Prostate gland (tissue), 2 donors: ENCODE data around the gene GABRE. TPM values are rescaled to one million over a fixed set of nuclear protein-coding genes. Genes with fewer than 3 reads are reported as not detected.

Source experiments
- DNase-seq: peaks from one replicate; pipeline ENCODE4 v3.0.0-alpha.2; 2019; ENCODE audit warnings: low spot score
- H3K27ac ChIP-seq, 2 donors: fragments of 200-600 bp; sonication (generic); 2 replicates each; pipeline ENCODE4 v1.5.1; 2017 to 2019
- H3K27me3 ChIP-seq: fragments of 200-600 bp; sonication (generic); replicated peaks from 2 replicates; pipeline ENCODE4 v1.5.1; 2019; ENCODE audit not compliant: insufficient read depth
- H3K36me3 ChIP-seq, 2 donors: fragments of 200-600 bp; sonication (generic); 1 replicate in 1 of 2; 2 replicates in 1 of 2; pipeline versions ENCODE4 v1.5.1 to v1.8.1; 2017 to 2019
- H3K4me1 ChIP-seq: fragments of 200-600 bp; sonication (generic); replicated peaks from 2 replicates; pipeline ENCODE4 v1.5.1; 2019
- H3K4me3 ChIP-seq, 2 donors: fragments of 200-600 bp; sonication (generic); 2 replicates each; pipeline ENCODE4 v1.5.1; 2017 to 2019
- H3K9me3 ChIP-seq: fragments of 200-600 bp; sonication (generic); 2 replicates; pipeline ENCODE4 v1.5.1; 2017
- CTCF ChIP-seq, 4 experiments: fragments of 200-600 bp in 2 of 4; fragments of 450-650 bp in 2 of 4; sonication (generic) in 2 of 4; IDR thresholded peaks; 1 replicate in 3 of 4; 2 replicates in 1 of 4; pipeline ENCODE4 v1.5.1; 2016 to 2019; ENCODE audit warnings: antibody characterized with exemption in 4 of 4, mild to moderate bottlenecking in 2 of 4, moderate library complexity in 2 of 4
- POLR2A ChIP-seq: fragments of 450-650 bp; IDR thresholded peaks from one replicate; pipeline ENCODE4 v1.6.1; 2016; ENCODE audit warnings: antibody characterized with exemption, mild to moderate bottlenecking
- POLR2AphosphoS5 ChIP-seq: sonication (generic); formaldehyde crosslinking; IDR thresholded peaks from one replicate; pipeline ENCODE4 v1.6.1; 2017; ENCODE audit warnings: antibody characterized with exemption
- WGBS: methylation state at CpG from one replicate; pipeline ENCODE4 v1.1.5; 2018; 5-methylcytosine and 5-hydroxymethylcytosine counted together
- intact Hi-C: fragments of 100-400 bp; cut with DNase I; formaldehyde crosslinking; loops from one replicate; pipeline ENCODE4 v1.14.2; 2022
- total RNA-seq, 2 donors: library from RNA; depleted of rRNA; stranded (reverse); fragments of >200 nt; gene quantifications; one replicate each; pipeline ENCODE4 v1.1.0, GENCODE V29; 2016

The GABRE gene
- total RNA-seq, 2 donors from 2014 or later: 11.2 to 46.1 TPM

- 53% methylated on average over 2 of the region's 2 CpGs for WGBS
These were observed 6.7 kb upstream of the GABRE start for GRCh38 chrX:151981129-151981528.

GRCh38 chrX:151977923-151978322, 3.4 kb upstream of the GABRE start:
- Histone ChIP-seq H3K9me3 (no peaks in the 10 kb centered on the region), H3K27me3 (no peaks in the 10 kb centered on the region), H3K36me3 (no peaks in the 10 kb centered on the region), H3K4me1 (no peaks in the 10 kb centered on the region), H3K4me3 (no peak overlapping the region), H3K27ac (no peak overlapping the region)
- intact Hi-C loops: no loop called here
- peak; percentile 20 for DNase-seq
- TF ChIP-seq POLR2AphosphoS5: no peak
- no peak for TF ChIP-seq POLR2A
- TF ChIP-seq CTCF (IDR thresholded peaks at IDR 0.05): no peak
- WGBS: 57% methylated on average over 1 of the region's 1 CpG

More at GRCh38 chrX:151981129-151981528, 6.7 kb upstream of the GABRE start:
- intact Hi-C loops: no loop called here
- DNase-seq: no peak
- H3K27ac ChIP-seq: no peak overlapping the region
- no peaks in the 10 kb centered on the region for H3K36me3 ChIP-seq
- no peaks in the 10 kb centered on the region for H3K27me3 ChIP-seq
- no peaks in the 10 kb centered on the region for H3K4me1 ChIP-seq
- no peaks in the 10 kb centered on the region for H3K9me3 ChIP-seq
- TF ChIP-seq POLR2AphosphoS5 (no peak), CTCF (IDR thresholded peaks at IDR 0.05) (no peak), POLR2A (no peak)
- H3K4me3 ChIP-seq: no peak overlapping the region

- H3K27ac ChIP-seq: no peak overlapping the region
- H3K27me3 ChIP-seq: no peaks in the 10 kb centered on the region
- no peaks in the 10 kb centered on the region for H3K36me3 ChIP-seq
- H3K9me3 ChIP-seq: no peaks in the 10 kb centered on the region
- H3K4me3 ChIP-seq: no peak overlapping the region
- TF ChIP-seq CTCF (IDR thresholded peaks at IDR 0.05): no peak
- 33% methylated on average over 5 of the region's 5 CpGs for WGBS
- H3K4me1 ChIP-seq: no peaks in the 10 kb centered on the region
- no peak for DNase-seq
- intact Hi-C loops: no loop called here
These were observed 2.5 kb upstream of the GABRE start for GRCh38 chrX:151977009-151977408.

GRCh38 chrX:151975736-151976275, 1.3 kb upstream of the GABRE start:
- no peak for DNase-seq
- H3K4me1 ChIP-seq: no peaks in the 10 kb centered on the region
- intact Hi-C loops: no loop called here
- H3K9me3 ChIP-seq: no peaks in the 10 kb centered on the region
- 69% methylated on average over 5 of the region's 5 CpGs for WGBS
- TF ChIP-seq POLR2AphosphoS5: no peak
- TF ChIP-seq CTCF (IDR thresholded peaks at IDR 0.05): no peak
- TF ChIP-seq POLR2A: no peak
- H3K4me3 ChIP-seq: no peak overlapping the region
- no peak overlapping the region for H3K27ac ChIP-seq
- H3K27me3 ChIP-seq: no peaks in the 10 kb centered on the region
- no peaks in the 10 kb centered on the region for H3K36me3 ChIP-seq

- Histone ChIP-seq H3K4me1 (no peaks in the 10 kb centered on the region), H3K27ac (no peak overlapping the region), H3K4me3 (peak overlapping the region in 1 of 2 donors; percentile 33), H3K27me3 (no peaks in the 10 kb centered on the region), H3K36me3 (no peaks in the 10 kb centered on the region), H3K9me3 (no peaks in the 10 kb centered on the region)
- TF ChIP-seq POLR2A (no peak), CTCF (IDR thresholded peaks at IDR 0.05) (no peak)
- DNase-seq: no peak
- intact Hi-C loops: no loop called here
- WGBS: 60% methylated on average over 8 of the region's 8 CpGs
These were observed 735 bp upstream of the GABRE start for GRCh38 chrX:151975228-151975593.
